HEK293T (cell line): ENCODE measurements around the gene C1orf198.

Experiments
- CTCF ChIA-PET: fragments of 350-600 bp; formaldehyde crosslinking; extraction: SDS; loops from one replicate; lab custom pipeline; 2021; ENCODE audit warnings: antibody characterized with exemption, inconsistent platforms; lab: Yijun Ruan, JAX
- POLR2A ChIA-PET: fragments of 350-600 bp; formaldehyde crosslinking; extraction: SDS; loops from one replicate; lab custom pipeline; 2020; ENCODE audit warnings: antibody characterized with exemption, inconsistent platforms; lab: Yijun Ruan, JAX
- DNase-seq: peaks from one replicate; pipeline ENCODE4 v3.0.0; 2012; ENCODE audit warnings: mixed read lengths; ENCODE audit errors: extremely low spot score
- ARNT ChIP-seq: fragments of 450-650 bp; IDR thresholded peaks from 2 replicates; pipeline ENCODE4 v1.6.1; 2017; ENCODE audit warnings: mild to moderate bottlenecking
- BHLHE40 ChIP-seq: fragments of 450-650 bp; IDR thresholded peaks from 2 replicates; pipeline ENCODE4 v1.6.1; 2016; ENCODE audit warnings: mild to moderate bottlenecking, moderate library complexity, borderline replicate concordance
- CTBP1 ChIP-seq: fragments of 450-650 bp; IDR thresholded peaks from 2 replicates; pipeline ENCODE4 v1.6.1; 2016; ENCODE audit warnings: borderline replicate concordance
- ELF4 ChIP-seq: fragments of 450-650 bp; IDR thresholded peaks from 2 replicates; pipeline ENCODE4 v1.6.1; 2017; ENCODE audit warnings: antibody characterized with exemption
- FOXA1 ChIP-seq: fragments of 450-650 bp; IDR thresholded peaks from 2 replicates; pipeline ENCODE4 v1.6.1; 2016; ENCODE audit warnings: mild to moderate bottlenecking
- FOXK2 ChIP-seq: fragments of 450-650 bp; IDR thresholded peaks from 2 replicates; pipeline ENCODE4 v1.6.1; 2016; ENCODE audit warnings: mild to moderate bottlenecking
- FOXM1 ChIP-seq: fragments of 450-650 bp; IDR thresholded peaks from 2 replicates; pipeline ENCODE4 v1.6.1; 2017; ENCODE audit warnings: mild to moderate bottlenecking, borderline replicate concordance
- HDGF ChIP-seq: fragments of 450-650 bp; IDR thresholded peaks from 2 replicates; pipeline ENCODE4 v1.6.1; 2017; ENCODE audit warnings: antibody characterized with exemption, borderline replicate concordance
- L3MBTL2 ChIP-seq: fragments of 450-650 bp; conservative IDR thresholded peaks from 2 replicates; pipeline ENCODE4 v1.6.1; 2016; ENCODE audit warnings: mild to moderate bottlenecking
- LEF1 ChIP-seq: fragments of 450-650 bp; IDR thresholded peaks from 2 replicates; pipeline ENCODE4 v1.6.1; 2017; ENCODE audit warnings: mild to moderate bottlenecking, borderline replicate concordance
- NFRKB ChIP-seq: fragments of 450-650 bp; IDR thresholded peaks from 2 replicates; pipeline ENCODE4 v1.6.1; 2016; ENCODE audit warnings: mild to moderate bottlenecking, moderate library complexity
- SP1 ChIP-seq: fragments of 450-650 bp; IDR thresholded peaks from 2 replicates; pipeline ENCODE4 v1.6.1; 2017
- SUZ12 ChIP-seq: fragments of 450-650 bp; IDR thresholded peaks from 2 replicates; pipeline ENCODE4 v1.6.1; 2016; ENCODE audit warnings: mild to moderate bottlenecking
- TARDBP ChIP-seq: fragments of 450-650 bp; IDR thresholded peaks from 2 replicates; pipeline ENCODE4 v1.6.1; 2016
- ZNF384 ChIP-seq: fragments of 450-650 bp; IDR thresholded peaks from 2 replicates; pipeline ENCODE4 v1.6.1; 2016
- TF ChIP-seq, protein P1 (sequence below): fragments of 450-650 bp; IDR thresholded peaks from 2 replicates; pipeline ENCODE4 v1.6.1; 2016

Gene C1orf198

DNA sequence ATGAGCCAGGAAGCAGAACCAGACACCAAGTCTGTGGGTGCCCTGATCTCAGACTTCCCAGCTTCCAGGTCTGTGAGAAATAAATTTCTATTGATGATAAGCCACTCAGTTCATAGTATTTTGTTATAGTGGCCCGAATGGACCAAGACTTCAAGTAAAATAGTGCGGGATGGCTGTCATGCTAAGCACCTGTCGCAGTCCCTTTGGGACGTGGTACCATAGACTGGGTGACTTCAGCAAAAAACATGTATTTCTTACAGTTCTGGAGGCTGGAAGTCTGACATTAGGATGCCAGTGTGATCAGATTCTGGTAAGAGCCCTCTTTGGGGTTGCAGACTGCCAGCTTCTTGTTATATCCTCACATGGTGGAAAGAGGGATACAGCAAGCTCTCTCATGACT lies 2.6 kb upstream of the C1orf198 start:
- DNase-seq, result no peak
- ChIA-PET POLR2A (no interaction called here), CTCF (no interaction called here)
- TF ChIP-seq L3MBTL2, result no peak
- no peak for TF ChIP-seq ZNF384
- no peak for TF ChIP-seq FOXK2
- TF ChIP-seq LEF1, result no peak
- no peak for TF ChIP-seq NFRKB
- no peak for TF ChIP-seq FOXA1
- TF ChIP-seq ARNT, result no peak
- TF ChIP-seq ELF4, result no peak
- TF ChIP-seq CTBP1, result no peak
- TF ChIP-seq SUZ12, result no peak
- TF ChIP-seq, protein P1, sequence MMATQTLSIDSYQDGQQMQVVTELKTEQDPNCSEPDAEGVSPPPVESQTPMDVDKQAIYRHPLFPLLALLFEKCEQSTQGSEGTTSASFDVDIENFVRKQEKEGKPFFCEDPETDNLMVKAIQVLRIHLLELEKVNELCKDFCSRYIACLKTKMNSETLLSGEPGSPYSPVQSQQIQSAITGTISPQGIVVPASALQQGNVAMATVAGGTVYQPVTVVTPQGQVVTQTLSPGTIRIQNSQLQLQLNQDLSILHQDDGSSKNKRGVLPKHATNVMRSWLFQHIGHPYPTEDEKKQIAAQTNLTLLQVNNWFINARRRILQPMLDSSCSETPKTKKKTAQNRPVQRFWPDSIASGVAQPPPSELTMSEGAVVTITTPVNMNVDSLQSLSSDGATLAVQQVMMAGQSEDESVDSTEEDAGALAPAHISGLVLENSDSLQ, result no peak
- TF ChIP-seq SP1, result no peak
- TF ChIP-seq HDGF, result no peak
- no peak for TF ChIP-seq BHLHE40
- no peak for TF ChIP-seq FOXM1
- TF ChIP-seq TARDBP, result no peak

GRCh38 chr1:230869500-230869899 lies 1.2 kb upstream of the C1orf198 start:
- TF ChIP-seq ARNT (no peak), NFRKB (no peak)

DNA sequence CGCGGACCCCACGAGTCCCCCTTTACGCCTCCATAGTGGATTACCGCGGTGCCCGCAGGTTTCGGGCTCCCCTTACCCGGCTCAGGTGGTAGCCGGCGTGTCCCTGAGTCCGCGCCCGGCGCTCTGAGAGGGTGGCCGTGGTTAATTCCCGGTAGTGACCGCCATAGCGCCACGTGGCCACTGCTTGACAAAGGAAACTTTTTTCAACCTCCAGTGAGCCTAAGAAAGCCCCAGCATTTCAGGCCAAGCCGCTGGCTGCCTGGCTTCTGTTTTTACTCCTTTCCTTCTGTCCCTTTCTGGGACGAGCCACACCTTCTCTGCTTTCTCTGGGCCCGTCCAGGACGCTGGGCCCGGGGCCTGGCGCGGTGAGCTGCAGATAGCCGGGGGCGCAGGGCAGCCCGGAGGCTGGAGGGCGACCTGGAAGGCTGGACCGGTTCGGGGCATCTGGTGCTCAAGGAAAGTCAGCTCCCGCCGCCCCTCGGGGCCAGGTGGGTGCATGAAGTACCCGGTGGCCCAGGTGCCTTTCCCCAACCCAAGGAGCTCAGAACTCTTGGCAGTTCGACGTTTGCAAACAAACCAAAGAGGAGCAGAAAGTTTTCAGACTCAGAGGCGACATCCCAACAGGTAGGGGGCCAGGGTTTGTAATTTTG lies 540 bp upstream of the C1orf198 start:
- POLR2A ChIA-PET, result interaction anchor here (0.8 to 1.5 kb wide), 6 partner anchors 10 to 70 kb away, joined by 3 to 8 read pairs (median 4); no protein-coding TSS in a partner anchor
- DNase-seq, result peak; percentile 58
- CTCF ChIA-PET, result interaction anchor here (0.6 kb wide), 2 partner anchors 19 to 281 kb away, joined by 3 read pairs; no protein-coding TSS in a partner anchor
- TF ChIP-seq SUZ12 (no peak), L3MBTL2 (peak; percentile 92)

More at GRCh38 chr1:230869500-230869899, 1.2 kb upstream of the C1orf198 start:
- CTCF ChIA-PET, result interaction anchor here (0.6 kb wide), 1 partner anchor 281 kb away, joined by 3 read pairs; no protein-coding TSS in a partner anchor
- DNase-seq, result no peak
- POLR2A ChIA-PET, result interaction anchor here (0.8 to 1.5 kb wide), 5 partner anchors 9 to 71 kb away, joined by 3 to 8 read pairs (median 3); no protein-coding TSS in a partner anchor

- ChIA-PET CTCF (no interaction called here), POLR2A (interaction anchor here (0.7 to 2.0 kb wide), 5 partner anchors 9 to 105 kb away, joined by 3 to 14 read pairs (median 4); no protein-coding TSS in a partner anchor)
These were observed 1.0 kb downstream of the C1orf198 start for GRCh38 chr1:230867101-230867902.

GRCh38 chr1:230866171-230867070 lies 1.9 kb downstream of the C1orf198 start:
- ChIA-PET POLR2A (interaction anchor here (0.7 to 2.0 kb wide), 4 partner anchors 8 to 106 kb away, joined by 3 to 14 read pairs (median 4); no protein-coding TSS in a partner anchor), CTCF (no interaction called here)
- no peak for DNase-seq

More at GRCh38 chr1:230867101-230867902, 1.0 kb downstream of the C1orf198 start:
- no peak for DNase-seq
- no peak for TF ChIP-seq ZNF384
- no peak for TF ChIP-seq ARNT
- TF ChIP-seq FOXM1, result no peak
- no peak for TF ChIP-seq HDGF
- no peak for TF ChIP-seq FOXK2
- no peak for TF ChIP-seq CTBP1
- TF ChIP-seq L3MBTL2, result no peak
- TF ChIP-seq NFRKB, result no peak
- TF ChIP-seq, protein P1, result no peak
- TF ChIP-seq LEF1, result no peak
- TF ChIP-seq SP1, result no peak
- TF ChIP-seq SUZ12, result no peak
- no peak for TF ChIP-seq FOXA1
- no peak for TF ChIP-seq TARDBP
- TF ChIP-seq BHLHE40, result no peak
- no peak for TF ChIP-seq ELF4

More at GRCh38 chr1:230866171-230867070, 1.9 kb downstream of the C1orf198 start:
- TF ChIP-seq ELF4 (no peak), CTBP1 (no peak), L3MBTL2 (no peak), HDGF (no peak), ZNF384 (no peak), BHLHE40 (no peak)
- TF ChIP-seq, protein P1, result no peak
